ES-I3 (cell line): ENCODE data around the gene ELMO1.
A peak's percentile ranks its signal among the peaks of the same experiment; 100 is the strongest.

ENCODE experiments used
- H3K36me3 ChIP-seq: 2 replicates; pipeline ENCODE4 v1.6.1; 2013; ENCODE audit warnings: mild to moderate bottlenecking, low read length, control low read depth, moderate library complexity; ENCODE audit not compliant: insufficient read depth
- H3K4me1 ChIP-seq: 2 replicates; pipeline ENCODE4 v1.6.1; 2013; ENCODE audit warnings: mild to moderate bottlenecking, control low read depth, low read length; ENCODE audit not compliant: insufficient read depth
- H3K9ac ChIP-seq: 2 replicates; pipeline ENCODE4 v1.6.1; 2013; ENCODE audit warnings: low read depth, mild to moderate bottlenecking, low read length, moderate library complexity
- H3K9me3 ChIP-seq: 2 replicates; pipeline ENCODE4 v1.6.1; 2013; ENCODE audit warnings: mild to moderate bottlenecking, low read length, moderate library complexity; ENCODE audit not compliant: control insufficient read depth, insufficient read depth

The ELMO1 gene

DNA sequence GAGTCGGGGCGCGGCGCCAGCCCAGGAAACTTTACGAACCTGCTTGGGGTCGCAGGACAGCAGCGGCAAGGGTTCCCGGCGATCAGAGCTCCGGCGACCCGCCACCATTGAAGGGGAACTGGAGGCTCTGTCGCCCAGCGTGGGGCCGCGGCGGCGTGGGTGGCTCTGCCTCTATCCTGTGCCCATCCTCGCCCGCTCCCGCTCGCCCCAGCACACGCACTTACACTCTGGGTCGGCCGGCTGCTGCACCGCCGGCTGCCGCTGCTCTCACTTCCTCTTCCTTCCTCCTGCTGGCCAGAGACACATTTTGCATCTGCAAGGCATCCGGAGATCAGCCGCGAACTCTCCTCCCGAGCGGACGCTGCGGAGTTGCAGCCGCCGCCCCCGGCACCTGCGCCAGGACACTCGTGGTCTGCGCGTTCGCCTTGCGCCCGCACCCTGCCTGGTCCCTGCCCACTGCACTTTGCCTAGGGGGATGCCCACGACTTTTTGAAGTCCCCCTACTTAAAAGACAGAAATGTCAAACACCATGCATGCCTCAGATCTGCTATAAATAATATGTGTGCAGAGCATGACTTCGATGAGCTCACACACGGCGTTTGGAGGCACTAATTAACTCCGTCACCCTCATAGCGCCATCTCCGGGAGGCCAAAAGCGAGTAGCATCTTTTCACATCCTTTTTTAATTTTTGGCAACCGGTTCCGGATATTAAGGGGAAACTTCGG lies at the start of gene ELMO1:
Gene ELMO1 (minus strand): TSS at position 229 of the 726 bp plus-strand sequence. CDS start 106,174 bp downstream, outside the sequence.
- H3K9ac ChIP-seq = peak within 1 kb of the TSS; percentile 88
- H3K36me3 ChIP-seq = no peaks in the 10 kb centered on the region
- no peaks in the 10 kb centered on the region for H3K9me3 ChIP-seq
- peaks cover 15% of the 10 kb centered on the region; the same call in 1 of the 2 replicates for H3K4me1 ChIP-seq

GRCh38 chr7:37497576-37497975 lies 48.9 kb upstream of the ELMO1 start:
- Histone ChIP-seq H3K9ac (no peak overlapping the region), H3K9me3 (no peaks in the 10 kb centered on the region), H3K4me1 (peaks cover 7% of the 10 kb centered on the region), H3K36me3 (no peaks in the 10 kb centered on the region)

GRCh38 chr7:37495574-37496184 lies 47.0 kb upstream of the ELMO1 start:
- no peaks in the 10 kb centered on the region for H3K36me3 ChIP-seq
- H3K4me1 ChIP-seq = peaks cover 7% of the 10 kb centered on the region
- no peaks in the 10 kb centered on the region for H3K9me3 ChIP-seq
- H3K9ac ChIP-seq = peak overlapping the region; percentile 2; the same call in 1 of the 2 replicates

DNA sequence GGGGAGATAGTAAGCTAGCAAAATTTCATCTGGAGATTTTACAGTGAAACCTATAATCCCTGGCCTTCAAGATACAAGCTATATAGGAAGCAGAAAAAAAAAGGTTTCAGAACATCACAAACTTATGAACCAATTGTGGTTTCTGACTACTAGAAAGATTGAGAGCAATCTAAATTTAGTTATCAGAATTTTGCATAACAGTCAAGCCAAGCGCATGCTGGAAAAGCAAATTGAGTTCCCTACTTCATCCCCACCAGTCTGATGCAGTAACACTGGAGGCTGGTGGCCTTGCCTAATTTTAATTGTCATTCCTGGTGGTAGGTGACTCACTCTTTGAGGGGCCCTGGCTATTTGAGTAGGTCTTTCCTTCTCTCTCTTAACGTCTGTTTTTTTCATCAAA lies 46.3 kb upstream of the ELMO1 start:
- no peaks in the 10 kb centered on the region for H3K9me3 ChIP-seq
- peaks cover 7% of the 10 kb centered on the region for H3K4me1 ChIP-seq
- peak overlapping the region; percentile 2; the same call in 1 of the 2 replicates for H3K9ac ChIP-seq
- H3K36me3 ChIP-seq = no peaks in the 10 kb centered on the region

- Histone ChIP-seq H3K9me3 (no peaks in the 10 kb centered on the region), H3K36me3 (no peaks in the 10 kb centered on the region), H3K4me1 (peaks cover 7% of the 10 kb centered on the region), H3K9ac (peak overlapping the region; percentile 42; the same call in 1 of the 2 replicates)
Observed at GRCh38 chr7:37493810-37494209, 45.1 kb upstream of the ELMO1 start.

GRCh38 chr7:37493123-37493522 lies 44.5 kb upstream of the ELMO1 start:
- H3K36me3 ChIP-seq = no peaks in the 10 kb centered on the region
- peaks cover 7% of the 10 kb centered on the region for H3K4me1 ChIP-seq
- peak overlapping the region; percentile 42; the same call in 1 of the 2 replicates for H3K9ac ChIP-seq
- peaks cover 4% of the 10 kb centered on the region; the same call in 1 of the 2 replicates for H3K9me3 ChIP-seq

- H3K4me1 ChIP-seq = peaks cover 7% of the 10 kb centered on the region
Observed at GRCh38 chr7:37491919-37492694, 43.4 kb upstream of the ELMO1 start.

GRCh38 chr7:37489703-37490102 lies 41.0 kb upstream of the ELMO1 start:
- Histone ChIP-seq H3K9ac (no peak overlapping the region), H3K9me3 (peaks cover 8% of the 10 kb centered on the region; the same call in 1 of the 2 replicates), H3K36me3 (no peaks in the 10 kb centered on the region), H3K4me1 (peaks cover 7% of the 10 kb centered on the region; the same call in 1 of the 2 replicates)

More at GRCh38 chr7:37491919-37492694, 43.4 kb upstream of the ELMO1 start:
- no peaks in the 10 kb centered on the region for H3K36me3 ChIP-seq
- H3K9ac ChIP-seq = peak overlapping the region; percentile 42; the same call in 1 of the 2 replicates
- peaks cover 5% of the 10 kb centered on the region; the same call in 1 of the 2 replicates for H3K9me3 ChIP-seq

DNA sequence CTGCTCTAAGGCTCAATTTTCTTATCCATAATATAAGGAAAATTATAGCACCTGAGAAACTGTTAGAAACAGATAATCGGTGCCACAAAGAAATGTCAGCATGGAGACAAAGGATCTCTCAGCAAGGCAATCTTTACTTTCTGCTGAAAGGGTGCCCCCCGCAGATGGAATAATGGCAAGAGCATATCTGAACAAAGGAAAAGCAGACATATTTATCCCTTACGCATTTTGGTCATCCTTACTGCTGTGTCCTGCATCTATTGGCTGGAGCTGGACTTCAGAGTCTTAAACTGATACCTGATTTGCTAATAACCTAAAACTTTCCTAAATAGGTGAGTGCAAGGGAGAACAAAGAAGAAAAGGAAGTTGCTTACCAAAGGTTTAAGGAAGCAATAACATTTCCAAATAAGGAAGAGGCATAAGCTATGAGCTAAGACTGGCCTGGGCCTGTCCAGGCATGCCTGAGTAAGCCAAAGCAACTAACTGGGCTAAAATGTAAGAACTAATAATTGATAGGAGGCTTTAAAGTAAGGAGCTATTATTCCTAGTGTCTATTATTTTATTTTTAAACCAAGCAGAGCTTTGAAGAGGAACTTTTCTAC lies 39.6 kb upstream of the ELMO1 start:
- Histone ChIP-seq H3K36me3 (no peaks in the 10 kb centered on the region), H3K4me1 (no peaks in the 10 kb centered on the region; the same call in 1 of the 2 replicates), H3K9me3 (peaks cover 8% of the 10 kb centered on the region; the same call in 1 of the 2 replicates), H3K9ac (no peak overlapping the region)

DNA sequence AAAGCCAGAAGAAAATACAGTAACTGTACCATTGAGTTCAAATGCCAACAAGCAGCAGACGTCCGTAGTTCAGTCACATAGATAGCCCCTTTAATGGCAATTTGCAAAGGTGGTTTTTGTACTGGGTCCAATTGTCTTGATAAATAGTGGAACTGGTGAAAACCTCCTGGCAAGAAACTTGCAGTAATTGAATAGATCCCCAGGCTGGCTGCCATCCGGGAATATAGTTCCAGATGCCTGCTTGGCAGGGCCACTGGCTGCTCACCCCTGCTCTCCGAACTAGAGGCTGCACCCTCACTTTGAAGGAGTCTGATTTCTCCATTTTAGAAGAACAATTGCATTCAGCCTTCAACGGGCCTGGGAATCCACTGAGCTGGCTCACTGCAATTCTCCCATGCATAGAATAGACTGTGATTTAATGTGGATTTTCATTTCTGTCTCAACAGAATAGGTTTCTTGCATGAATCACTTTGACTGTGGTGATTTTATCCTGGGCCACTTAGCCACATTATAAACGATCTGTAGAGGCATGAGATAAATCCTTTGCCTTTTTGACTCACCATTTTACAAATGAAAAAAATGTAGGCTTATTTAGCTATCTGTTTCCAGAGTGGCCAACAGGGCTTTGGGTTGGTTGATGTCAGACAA lies 35.9 kb upstream of the ELMO1 start:
- no peaks in the 10 kb centered on the region; the same call in 1 of the 2 replicates for H3K36me3 ChIP-seq
- no peak overlapping the region for H3K9ac ChIP-seq
- H3K9me3 ChIP-seq = peaks cover 8% of the 10 kb centered on the region; the same call in 1 of the 2 replicates
- H3K4me1 ChIP-seq = peaks cover 17% of the 10 kb centered on the region

GRCh38 chr7:37483627-37484026 lies 35.0 kb upstream of the ELMO1 start:
- Histone ChIP-seq H3K9ac (no peak overlapping the region), H3K36me3 (no peaks in the 10 kb centered on the region; the same call in 1 of the 2 replicates), H3K9me3 (peaks cover 8% of the 10 kb centered on the region; the same call in 1 of the 2 replicates), H3K4me1 (peaks cover 17% of the 10 kb centered on the region)

- no peaks in the 10 kb centered on the region; the same call in 1 of the 2 replicates for H3K36me3 ChIP-seq
Observed at GRCh38 chr7:37482953-37483352, 34.3 kb upstream of the ELMO1 start.

GRCh38 chr7:37482505-37482904 lies 33.8 kb upstream of the ELMO1 start:
- no peak overlapping the region for H3K9ac ChIP-seq

More at GRCh38 chr7:37482953-37483352, 34.3 kb upstream of the ELMO1 start:
- no peak overlapping the region for H3K9ac ChIP-seq
- H3K9me3 ChIP-seq = peaks cover 4% of the 10 kb centered on the region; the same call in 1 of the 2 replicates
- peaks cover 17% of the 10 kb centered on the region for H3K4me1 ChIP-seq

More at GRCh38 chr7:37482505-37482904, 33.8 kb upstream of the ELMO1 start:
- Histone ChIP-seq H3K36me3 (no peaks in the 10 kb centered on the region; the same call in 1 of the 2 replicates), H3K4me1 (peaks cover 17% of the 10 kb centered on the region), H3K9me3 (peaks cover 4% of the 10 kb centered on the region; the same call in 1 of the 2 replicates)
